GM12872 (cell line): Measurements from ENCODE around the gene PRKCA.

Source experiments
- TF ChIP-seq, protein P1 (sequence below): IDR thresholded peaks from 3 replicates; pipeline ENCODE4 v1.5.1; 2011; ENCODE audit warnings: low read depth, mild to moderate bottlenecking, low read length, moderate library complexity; ENCODE audit not compliant: insufficient read depth

Gene PRKCA

GRCh38 chr17:66663041-66663606, 360.7 kb downstream of the PRKCA start:
- TF ChIP-seq, protein P1, sequence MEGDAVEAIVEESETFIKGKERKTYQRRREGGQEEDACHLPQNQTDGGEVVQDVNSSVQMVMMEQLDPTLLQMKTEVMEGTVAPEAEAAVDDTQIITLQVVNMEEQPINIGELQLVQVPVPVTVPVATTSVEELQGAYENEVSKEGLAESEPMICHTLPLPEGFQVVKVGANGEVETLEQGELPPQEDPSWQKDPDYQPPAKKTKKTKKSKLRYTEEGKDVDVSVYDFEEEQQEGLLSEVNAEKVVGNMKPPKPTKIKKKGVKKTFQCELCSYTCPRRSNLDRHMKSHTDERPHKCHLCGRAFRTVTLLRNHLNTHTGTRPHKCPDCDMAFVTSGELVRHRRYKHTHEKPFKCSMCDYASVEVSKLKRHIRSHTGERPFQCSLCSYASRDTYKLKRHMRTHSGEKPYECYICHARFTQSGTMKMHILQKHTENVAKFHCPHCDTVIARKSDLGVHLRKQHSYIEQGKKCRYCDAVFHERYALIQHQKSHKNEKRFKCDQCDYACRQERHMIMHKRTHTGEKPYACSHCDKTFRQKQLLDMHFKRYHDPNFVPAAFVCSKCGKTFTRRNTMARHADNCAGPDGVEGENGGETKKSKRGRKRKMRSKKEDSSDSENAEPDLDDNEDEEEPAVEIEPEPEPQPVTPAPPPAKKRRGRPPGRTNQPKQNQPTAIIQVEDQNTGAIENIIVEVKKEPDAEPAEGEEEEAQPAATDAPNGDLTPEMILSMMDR = no peak

DNA sequence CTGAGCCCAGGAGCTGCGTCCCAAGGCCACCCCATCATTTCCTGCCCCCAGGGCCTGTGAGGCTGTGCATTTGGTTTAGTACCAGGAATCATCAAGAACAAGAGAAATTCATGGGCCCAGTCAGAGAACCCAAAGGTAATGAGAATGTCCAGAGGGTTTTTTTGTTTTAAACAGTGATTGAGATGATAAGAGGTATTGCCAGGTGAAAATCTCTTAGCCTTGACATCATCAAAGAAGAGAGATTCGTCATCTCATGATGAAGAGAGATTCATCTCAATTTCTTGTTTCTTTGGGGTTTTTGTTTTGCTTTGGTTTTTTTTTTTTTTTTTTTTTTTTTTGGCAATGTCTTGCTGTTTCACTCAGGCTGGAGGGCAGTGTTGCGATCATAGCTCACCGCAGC, 361.9 kb downstream of the PRKCA start:
- TF ChIP-seq, protein P1 = no peak

- TF ChIP-seq, protein P1 = no peak
These were observed 362.8 kb downstream of the PRKCA start for GRCh38 chr17:66665194-66665593.

GRCh38 chr17:66667090-66667489, 364.7 kb downstream of the PRKCA start:
- TF ChIP-seq, protein P1 = no peak

DNA sequence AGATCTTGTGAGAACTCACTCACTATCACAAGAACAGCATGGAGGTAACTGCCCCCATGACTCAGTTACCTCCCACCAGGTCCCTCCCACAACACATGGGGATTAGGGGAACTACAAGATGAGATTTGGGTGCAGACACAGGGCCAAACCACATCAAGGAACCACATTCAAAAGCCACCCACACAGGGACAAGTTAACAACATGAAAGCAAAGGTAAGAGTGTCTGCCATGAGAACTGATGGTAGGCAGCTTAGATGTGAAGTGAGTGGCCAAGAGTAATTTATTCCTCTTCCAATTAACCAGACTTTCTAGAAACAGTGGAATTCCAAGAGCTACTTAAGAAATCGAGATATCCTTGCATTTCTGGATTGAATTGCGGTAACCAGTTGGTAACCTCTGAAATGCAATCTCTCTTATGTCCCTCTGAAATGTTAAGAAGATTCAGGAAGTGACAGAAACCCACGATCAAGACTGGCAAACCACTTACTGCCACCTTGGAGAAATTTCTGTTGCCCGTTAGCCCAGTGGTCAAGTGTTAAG, 365.1 kb downstream of the PRKCA start:
- TF ChIP-seq, protein P1 = no peak

DNA sequence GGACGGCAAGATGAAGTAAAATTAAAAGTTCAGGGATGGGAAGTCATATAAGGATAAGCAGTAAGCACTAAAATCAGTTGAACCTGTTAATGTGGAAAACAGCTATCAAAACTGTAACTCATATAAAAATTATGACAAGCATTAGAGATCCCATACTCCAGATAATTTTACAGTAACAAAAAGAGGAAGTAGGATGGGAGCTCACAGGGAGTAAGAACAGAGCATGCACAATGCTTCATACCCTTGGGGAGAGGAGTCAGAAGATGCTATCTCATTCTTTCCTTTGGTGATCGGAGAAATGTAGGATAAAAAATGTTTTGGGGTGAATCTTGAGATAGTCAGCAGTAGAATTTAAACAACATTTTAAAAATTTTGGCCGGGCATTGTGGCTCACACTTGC, 367.8 kb downstream of the PRKCA start:
- TF ChIP-seq, protein P1 = no peak

- TF ChIP-seq, protein P1 = no peak
These were observed 368.7 kb downstream of the PRKCA start for GRCh38 chr17:66671156-66671555.
